ENCODE measurements around the gene DOCK4.

- TF ChIP-seq ZBTB11 (CRISPR knock-in tag; IDR thresholded peaks at IDR 0.05) (no peak), CBX5 (IDR thresholded peaks at IDR 0.05; ENCODE audit: low read depth) (no peak), CTCF (IDR thresholded peaks at IDR 0.05 in 2 of 3, conservative IDR thresholded peaks at IDR 0.05 in 1 of 3; ENCODE audit: control insufficient read depth in 2 of 3, extremely low read depth in 1 of 3, insufficient read depth in 1 of 3, low read depth in 3 of 3, low read length in 3 of 3) (no peak), FOS (IDR thresholded peaks at IDR 0.05; ENCODE audit: borderline replicate concordance, extremely low read depth, insufficient read length) (no peak), TAF1 (IDR thresholded peaks at IDR 0.05; ENCODE audit: borderline replicate concordance, low read depth, low read length) (no peak), BACH1 (IDR thresholded peaks at IDR 0.05; ENCODE audit: borderline replicate concordance) (no peak), GABPA (IDR thresholded peaks at IDR 0.05; ENCODE audit: low read depth) (no peak), ZNF274 (IDR thresholded peaks at IDR 0.05; ENCODE audit: insufficient read depth, insufficient read length) (no peak), IRF3 (IDR thresholded peaks at IDR 0.05) (no peak), USF2 (IDR thresholded peaks at IDR 0.05; ENCODE audit: borderline replicate concordance, low read depth, low read length) (no peak), MYC (IDR thresholded peaks at IDR 0.05; ENCODE audit: insufficient read depth, insufficient read length, insufficient replicate concordance, low read length, severe bottlenecking) (no peak), FOXM1 (IDR thresholded peaks at IDR 0.05; ENCODE audit: low read depth, low read length) (no peak), RAD51 (IDR thresholded peaks at IDR 0.05) (no peak)
Observed at GRCh38 chr7:112110651-112111050, 95.5 kb downstream of the DOCK4 start.
